ENCODE results near the gene SMARCE1.
"Not testable (repeated sequence)": the region's sequence is repeated elsewhere in the genome, so short reads cannot be mapped to it uniquely, and the experiment has no call there.

SMARCE1 gene

DNA sequence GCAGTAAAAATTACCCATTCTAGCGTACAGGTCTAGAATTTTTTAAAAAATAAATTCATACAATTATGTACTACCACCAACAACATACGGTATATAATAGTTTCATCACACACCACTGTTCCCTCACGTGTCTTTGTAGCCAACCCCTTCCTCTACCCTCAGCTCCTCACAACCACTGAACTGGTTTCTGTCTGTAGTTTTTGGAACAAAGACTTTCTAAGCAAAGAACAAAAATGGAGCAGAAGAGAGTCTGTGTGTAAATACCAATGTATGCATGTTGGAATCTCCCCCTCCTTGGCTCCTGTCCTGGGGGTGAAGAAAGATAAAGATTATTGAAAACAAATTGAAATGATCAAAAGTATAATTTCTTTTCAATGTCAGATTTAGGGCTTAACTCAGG, 50.5 kb downstream of the SMARCE1 start:
- no peaks in the 10 kb centered on the region for H3K9me3 Mint-ChIP-seq
- no peak overlapping the region for H3K27ac Mint-ChIP-seq
- H3K36me3 Mint-ChIP-seq (ENCODE audit: low read depth): no peaks in the 10 kb centered on the region
- no peak overlapping the region for H3K4me3 Mint-ChIP-seq
- H3K27me3 Mint-ChIP-seq (ENCODE audit: low read depth): peaks cover 9% of the 10 kb centered on the region
- H3K4me1 Mint-ChIP-seq: peaks cover 6% of the 10 kb centered on the region
- TF ChIP-seq, protein P1, sequence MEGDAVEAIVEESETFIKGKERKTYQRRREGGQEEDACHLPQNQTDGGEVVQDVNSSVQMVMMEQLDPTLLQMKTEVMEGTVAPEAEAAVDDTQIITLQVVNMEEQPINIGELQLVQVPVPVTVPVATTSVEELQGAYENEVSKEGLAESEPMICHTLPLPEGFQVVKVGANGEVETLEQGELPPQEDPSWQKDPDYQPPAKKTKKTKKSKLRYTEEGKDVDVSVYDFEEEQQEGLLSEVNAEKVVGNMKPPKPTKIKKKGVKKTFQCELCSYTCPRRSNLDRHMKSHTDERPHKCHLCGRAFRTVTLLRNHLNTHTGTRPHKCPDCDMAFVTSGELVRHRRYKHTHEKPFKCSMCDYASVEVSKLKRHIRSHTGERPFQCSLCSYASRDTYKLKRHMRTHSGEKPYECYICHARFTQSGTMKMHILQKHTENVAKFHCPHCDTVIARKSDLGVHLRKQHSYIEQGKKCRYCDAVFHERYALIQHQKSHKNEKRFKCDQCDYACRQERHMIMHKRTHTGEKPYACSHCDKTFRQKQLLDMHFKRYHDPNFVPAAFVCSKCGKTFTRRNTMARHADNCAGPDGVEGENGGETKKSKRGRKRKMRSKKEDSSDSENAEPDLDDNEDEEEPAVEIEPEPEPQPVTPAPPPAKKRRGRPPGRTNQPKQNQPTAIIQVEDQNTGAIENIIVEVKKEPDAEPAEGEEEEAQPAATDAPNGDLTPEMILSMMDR (IDR thresholded peaks at IDR 0.05; ENCODE audit: unreplicated experiment in 3 of 3): no peak

DNA sequence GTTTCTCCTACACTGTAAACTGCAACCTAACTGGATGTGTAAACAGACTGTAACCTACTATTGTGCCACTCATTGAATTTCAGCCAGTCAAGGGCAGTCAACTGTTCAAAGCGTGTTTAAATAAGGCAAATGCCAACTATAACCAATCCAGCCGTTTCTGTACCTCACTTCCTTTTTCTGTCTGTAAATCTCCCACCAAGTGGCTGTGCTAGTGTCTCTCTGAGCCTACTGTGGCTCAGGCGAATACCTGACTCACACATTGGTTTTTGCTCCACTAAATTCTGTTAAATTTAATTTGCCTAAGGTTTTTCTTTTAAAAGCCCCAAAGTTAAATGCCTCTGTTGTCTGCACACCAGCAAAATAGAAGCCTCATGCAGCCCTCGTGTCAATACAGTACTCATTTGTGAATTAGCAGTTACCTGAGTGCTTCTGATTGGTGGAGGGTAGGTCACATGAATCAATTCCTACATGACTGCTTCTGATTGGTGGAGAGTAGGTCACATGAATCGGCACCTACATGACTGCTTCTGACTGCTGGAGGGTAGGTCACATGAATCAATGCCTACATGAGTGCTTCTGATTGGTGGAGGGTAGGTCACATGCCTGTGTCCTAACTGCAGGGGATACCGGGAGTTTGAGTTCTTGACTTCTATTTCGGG, 51.2 kb downstream of the SMARCE1 start:
- H3K36me3 Mint-ChIP-seq (ENCODE audit: low read depth): no peaks in the 10 kb centered on the region
- no peaks in the 10 kb centered on the region for H3K9me3 Mint-ChIP-seq
- H3K4me3 Mint-ChIP-seq: no peak overlapping the region
- H3K27ac Mint-ChIP-seq: no peak overlapping the region
- H3K4me1 Mint-ChIP-seq: peaks cover 6% of the 10 kb centered on the region
- H3K27me3 Mint-ChIP-seq (ENCODE audit: low read depth): peaks cover 9% of the 10 kb centered on the region
- TF ChIP-seq, protein P1 (IDR thresholded peaks at IDR 0.05; ENCODE audit: unreplicated experiment in 3 of 3): no peak

DNA sequence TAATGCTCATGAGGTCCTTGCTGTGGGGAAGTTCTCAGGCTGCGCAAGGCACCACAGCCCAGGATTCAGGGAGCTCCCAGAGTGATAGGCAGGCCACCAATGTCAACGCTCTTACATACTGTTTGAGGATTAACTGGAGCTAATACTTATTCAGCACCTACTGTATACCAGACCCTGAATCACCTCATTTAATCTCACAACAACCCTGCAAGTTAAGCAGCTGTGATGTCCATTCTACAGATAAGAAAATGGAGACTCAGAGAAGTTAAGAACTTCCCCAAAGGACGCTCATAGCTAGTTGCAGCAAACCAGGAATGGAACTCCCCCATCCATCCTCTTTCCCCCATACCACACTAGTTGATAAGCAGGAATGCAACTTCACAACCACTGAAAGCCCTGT, 56.9 kb downstream of the SMARCE1 start:
- Mint-ChIP-seq H3K27me3 (ENCODE audit: low read depth) (peaks cover 7% of the 10 kb centered on the region), H3K36me3 (ENCODE audit: low read depth) (no peaks in the 10 kb centered on the region), H3K9me3 (peaks cover 16% of the 10 kb centered on the region), H3K27ac (no peak overlapping the region), H3K4me1 (no peaks in the 10 kb centered on the region), H3K4me3 (no peak overlapping the region)
- TF ChIP-seq, protein P1 (IDR thresholded peaks at IDR 0.05; ENCODE audit: unreplicated experiment in 3 of 3): no peak

DNA sequence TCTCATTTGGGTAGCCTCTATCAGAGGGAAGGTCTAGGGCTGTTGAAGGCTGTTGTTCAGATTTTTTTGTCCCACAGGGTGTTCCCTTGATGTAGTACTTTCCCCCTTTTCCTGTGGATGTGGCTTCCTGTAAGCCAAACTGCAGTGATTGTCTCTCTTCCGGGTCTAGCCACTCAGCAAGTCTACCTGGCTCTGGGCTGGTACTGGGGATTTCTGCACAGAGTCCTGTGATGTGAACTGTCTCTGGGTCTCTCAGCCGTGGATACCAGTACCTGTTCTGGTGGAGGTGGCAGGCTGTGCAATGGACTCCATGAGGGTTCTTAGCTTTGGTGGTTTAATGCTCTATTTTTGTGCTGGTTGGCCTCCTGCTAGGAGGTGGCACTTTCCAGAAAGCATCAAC, 59.1 kb downstream of the SMARCE1 start:
- Mint-ChIP-seq H3K27me3 (ENCODE audit: low read depth) (peaks cover 7% of the 10 kb centered on the region), H3K9me3 (peaks cover 28% of the 10 kb centered on the region), H3K36me3 (ENCODE audit: low read depth) (no peaks in the 10 kb centered on the region), H3K4me1 (no peaks in the 10 kb centered on the region), H3K4me3 (no peak overlapping the region), H3K27ac (no peak overlapping the region)
- TF ChIP-seq, protein P1 (IDR thresholded peaks at IDR 0.05; ENCODE audit: unreplicated experiment in 3 of 3): no peak

DNA sequence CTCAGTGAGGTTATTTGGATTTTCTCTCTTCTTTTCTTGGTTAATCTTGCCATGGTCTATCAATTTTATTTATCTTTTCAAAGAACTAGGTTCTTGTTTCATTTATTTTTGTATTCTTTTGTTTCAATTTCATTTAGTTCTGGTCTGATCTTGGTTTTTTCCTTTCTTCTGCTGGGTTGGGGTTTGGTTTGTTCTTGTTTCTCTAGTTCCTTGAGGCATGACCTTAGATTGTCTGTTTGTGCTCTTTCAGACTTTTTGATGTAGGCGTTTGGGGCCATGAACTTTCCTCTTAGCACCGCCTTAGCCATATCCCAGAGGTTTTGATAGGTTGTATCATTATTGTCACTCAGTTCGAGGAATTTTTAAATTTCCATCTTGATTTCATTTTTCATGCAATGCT, 61.4 kb downstream of the SMARCE1 start:
- H3K4me1 Mint-ChIP-seq; H3K27me3 Mint-ChIP-seq (ENCODE audit: low read depth); H3K4me3 Mint-ChIP-seq; H3K27ac Mint-ChIP-seq; H3K36me3 Mint-ChIP-seq (ENCODE audit: low read depth): not testable (repeated sequence)
- H3K9me3 Mint-ChIP-seq: peaks cover 33% of the 10 kb centered on the region

DNA sequence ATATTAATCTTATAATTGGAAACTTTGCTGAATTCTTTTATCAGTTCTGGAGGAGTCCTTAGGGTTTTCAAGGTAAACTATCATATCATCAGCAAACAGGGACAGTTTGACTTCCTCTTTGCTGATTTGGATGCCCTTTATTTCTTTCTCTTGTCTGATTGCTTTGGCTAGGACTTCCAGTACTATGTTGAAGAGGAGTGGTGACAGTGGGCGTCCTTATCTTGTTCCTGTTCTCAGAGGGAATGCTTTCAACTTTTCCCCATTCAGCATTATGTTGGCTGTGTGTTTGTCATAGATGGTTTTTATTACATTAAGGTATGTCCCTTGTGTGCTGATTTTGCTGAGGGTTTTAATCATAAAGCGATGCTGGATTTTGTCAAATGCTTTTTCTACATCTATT, 62.7 kb downstream of the SMARCE1 start:
- peaks cover 33% of the 10 kb centered on the region for H3K9me3 Mint-ChIP-seq
- H3K4me3 Mint-ChIP-seq; H3K27ac Mint-ChIP-seq; H3K27me3 Mint-ChIP-seq (ENCODE audit: low read depth); H3K4me1 Mint-ChIP-seq; H3K36me3 Mint-ChIP-seq (ENCODE audit: low read depth): not testable (repeated sequence)

DNA sequence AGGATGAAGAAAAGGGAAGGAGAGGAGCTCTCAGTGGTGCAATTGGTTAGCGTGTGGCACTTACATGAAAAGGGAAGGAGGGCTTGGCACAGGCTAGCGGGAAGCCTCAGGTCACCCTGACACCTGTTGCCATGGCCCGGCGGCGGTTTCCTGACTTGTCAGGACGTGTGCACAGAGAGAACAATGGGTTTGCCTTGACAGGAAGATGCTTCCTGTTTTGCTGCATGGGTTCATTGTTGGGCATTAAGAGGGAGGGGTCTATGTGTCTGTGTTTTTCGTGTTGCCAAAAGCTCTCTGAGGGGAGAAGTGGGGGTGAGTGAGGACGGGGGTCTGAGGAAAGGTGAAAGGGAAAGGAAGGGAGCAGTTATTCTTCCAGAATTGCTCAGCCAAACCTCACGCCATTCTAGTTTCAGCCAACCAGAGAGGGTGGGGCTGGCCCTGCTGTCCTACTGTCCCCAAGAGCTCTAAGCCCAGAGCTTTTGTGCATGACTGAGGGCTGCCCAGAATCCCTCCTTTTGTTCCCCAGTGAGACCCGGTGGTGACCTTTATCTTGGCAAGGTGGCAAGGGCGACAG, 65.2 kb downstream of the SMARCE1 start:
- Mint-ChIP-seq H3K36me3 (ENCODE audit: low read depth) (no peaks in the 10 kb centered on the region), H3K27me3 (ENCODE audit: low read depth) (peaks cover 2% of the 10 kb centered on the region), H3K27ac (no peak overlapping the region), H3K9me3 (peaks cover 23% of the 10 kb centered on the region), H3K4me1 (no peaks in the 10 kb centered on the region), H3K4me3 (no peak overlapping the region)
- TF ChIP-seq, protein P1 (IDR thresholded peaks at IDR 0.05; ENCODE audit: unreplicated experiment in 3 of 3): no peak

All from nephron (organoid).